HuH-7 (cell line): Measurements from ENCODE around the gene COX4I2.
"Not testable (repeated sequence)": the region's sequence is repeated elsewhere in the genome, so short reads cannot be mapped to it uniquely, and the experiment has no call there.

Source experiments
- DNase-seq: peaks from one replicate; pipeline ENCODE4 v3.0.0; 2011; ENCODE audit warnings: low spot score

Gene COX4I2

GRCh38 chr20:31637660-31638059, at the start of gene COX4I2:
COX4I2 (plus strand) TSS chr20:31637912; CDS start chr20:31639018, 1,106 bp downstream.
- DNase-seq, result no peak

GRCh38 chr20:31590717-31591225, 46.9 kb upstream of the COX4I2 start:
- no peak for DNase-seq

- no peak for DNase-seq
Observed at GRCh38 chr20:31593221-31594001, 44.3 kb upstream of the COX4I2 start.

GRCh38 chr20:31594002-31594557, 43.6 kb upstream of the COX4I2 start:
- DNase-seq, result no peak

GRCh38 chr20:31594558-31595379, 42.9 kb upstream of the COX4I2 start:
- no peak for DNase-seq

GRCh38 chr20:31595380-31595653, 42.4 kb upstream of the COX4I2 start:
- no peak for DNase-seq

- no peak for DNase-seq
Observed at GRCh38 chr20:31595654-31596411, 41.9 kb upstream of the COX4I2 start.

GRCh38 chr20:31596412-31596715, 41.3 kb upstream of the COX4I2 start:
- DNase-seq, result not testable (repeated sequence)

- no peak for DNase-seq
Observed at GRCh38 chr20:31596831-31597480, 40.8 kb upstream of the COX4I2 start.

GRCh38 chr20:31597481-31597855, 40.2 kb upstream of the COX4I2 start:
- no peak for DNase-seq

GRCh38 chr20:31602431-31602778, 35.3 kb upstream of the COX4I2 start:
- no peak for DNase-seq

- no peak for DNase-seq
Observed at GRCh38 chr20:31602779-31603441, 34.8 kb upstream of the COX4I2 start.

- DNase-seq, result peak; percentile 97
Observed at GRCh38 chr20:31603822-31604566, 33.7 kb upstream of the COX4I2 start.

- DNase-seq, result no peak
Observed at GRCh38 chr20:31604567-31605030, 33.1 kb upstream of the COX4I2 start.

- DNase-seq, result peak; percentile 99
Observed at GRCh38 chr20:31605031-31605901, 32.4 kb upstream of the COX4I2 start, which contains the start of gene ID1. ID1 (plus strand) TSS chr20:31605289; CDS start chr20:31605388, 99 bp downstream.

GRCh38 chr20:31605902-31606803, 31.6 kb upstream of the COX4I2 start:
- DNase-seq, result no peak

- peak; percentile 87 for DNase-seq
Observed at GRCh38 chr20:31606804-31607639, 30.7 kb upstream of the COX4I2 start.
